Measurements from ENCODE around the gene DNAJC30.

Gene DNAJC30

DNA sequence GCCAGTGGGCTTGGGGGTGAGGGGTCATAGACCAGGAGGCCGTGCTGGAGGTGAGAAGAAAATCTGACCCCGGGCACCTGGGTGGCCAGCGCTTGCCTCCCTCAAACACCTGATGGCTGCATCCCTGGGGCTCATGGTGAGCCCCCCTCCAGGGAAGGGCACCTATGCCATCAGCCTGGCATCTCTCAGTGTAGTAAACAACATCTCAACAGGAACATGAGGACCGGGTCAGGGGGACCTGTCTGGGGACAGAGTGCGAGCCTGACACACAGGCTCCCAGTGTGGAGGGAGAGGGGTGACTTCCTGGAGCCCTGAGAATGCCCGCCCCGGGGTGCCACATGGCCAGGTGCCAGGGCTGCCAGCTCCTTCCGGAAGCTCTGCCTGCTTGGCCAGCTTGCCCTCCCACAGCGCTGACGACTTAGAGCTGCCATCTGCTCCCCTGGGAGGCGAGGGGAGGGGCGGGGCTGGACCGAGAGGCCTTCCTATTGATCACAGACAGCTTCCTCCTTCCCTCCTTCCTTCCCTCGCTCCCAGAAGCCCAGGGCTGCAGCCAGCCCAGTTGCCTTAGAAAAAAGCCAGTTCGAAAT, 23.9 kb upstream of the DNAJC30 start:
- DNase-seq: no peak

DNA sequence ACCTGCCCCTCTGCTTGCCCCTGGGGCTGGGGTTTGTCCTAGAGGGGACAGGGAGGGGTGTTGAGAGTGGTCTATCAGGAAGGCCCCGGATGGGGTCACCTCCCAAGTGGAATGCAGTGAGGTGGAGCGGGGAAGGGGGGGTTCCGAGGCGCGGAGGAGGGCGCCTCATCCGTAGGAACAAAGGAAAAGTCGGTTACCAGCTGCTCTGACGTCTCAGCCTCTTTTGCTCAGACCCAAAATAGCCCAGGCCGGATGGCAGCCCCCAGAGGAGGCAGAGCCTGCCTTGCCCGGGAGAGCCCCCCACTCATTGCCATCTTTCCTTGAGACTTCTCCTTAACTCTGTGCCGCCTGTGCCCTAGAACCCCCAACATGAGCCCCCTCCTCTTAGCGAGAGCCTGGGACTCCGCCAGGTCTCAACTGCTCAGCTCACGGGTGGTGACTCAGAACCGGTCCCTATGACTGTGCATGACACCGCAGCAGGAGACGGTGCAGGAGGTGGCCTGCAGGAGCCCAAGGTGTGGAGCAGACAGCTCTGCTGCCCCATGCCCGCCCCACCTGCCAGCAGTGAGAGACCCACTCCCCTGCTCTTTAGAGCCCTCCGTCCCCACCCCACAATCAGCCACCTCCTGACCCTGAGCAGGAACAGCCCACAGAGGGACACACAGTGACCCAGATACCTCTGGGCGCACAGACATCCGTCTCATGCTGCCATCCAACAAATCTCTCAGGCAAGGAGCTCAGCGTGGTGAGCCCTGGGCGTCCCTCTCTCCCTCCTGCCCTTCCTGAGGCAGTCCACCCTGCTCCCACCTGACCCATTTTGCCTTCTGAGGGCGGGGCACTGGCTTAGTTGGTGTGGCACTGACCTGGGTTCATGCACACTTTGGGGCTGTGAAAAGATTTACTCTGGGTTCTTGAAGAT, 23.1 kb upstream of the DNAJC30 start:
- DNase-seq: peak; percentile 54

DNA sequence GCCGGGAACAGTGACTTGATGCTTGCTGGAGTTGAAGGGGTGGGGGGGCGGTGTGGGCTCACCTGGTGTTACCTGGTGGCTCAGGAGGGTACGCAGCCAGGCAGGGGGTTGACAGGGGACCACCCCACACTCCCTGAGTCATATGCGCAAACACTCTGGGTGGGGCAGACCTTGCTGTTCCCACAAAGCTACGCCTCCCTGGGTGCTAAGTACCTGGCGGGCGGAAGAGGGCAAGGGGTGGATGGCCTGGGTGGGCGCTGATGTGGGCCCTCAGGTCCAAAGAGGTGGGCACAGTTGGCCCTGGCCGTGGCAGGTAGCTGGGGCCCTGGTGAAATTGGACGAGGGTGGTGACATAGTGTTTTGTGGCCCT, 22.3 kb upstream of the DNAJC30 start:
- DNase-seq: no peak

DNA sequence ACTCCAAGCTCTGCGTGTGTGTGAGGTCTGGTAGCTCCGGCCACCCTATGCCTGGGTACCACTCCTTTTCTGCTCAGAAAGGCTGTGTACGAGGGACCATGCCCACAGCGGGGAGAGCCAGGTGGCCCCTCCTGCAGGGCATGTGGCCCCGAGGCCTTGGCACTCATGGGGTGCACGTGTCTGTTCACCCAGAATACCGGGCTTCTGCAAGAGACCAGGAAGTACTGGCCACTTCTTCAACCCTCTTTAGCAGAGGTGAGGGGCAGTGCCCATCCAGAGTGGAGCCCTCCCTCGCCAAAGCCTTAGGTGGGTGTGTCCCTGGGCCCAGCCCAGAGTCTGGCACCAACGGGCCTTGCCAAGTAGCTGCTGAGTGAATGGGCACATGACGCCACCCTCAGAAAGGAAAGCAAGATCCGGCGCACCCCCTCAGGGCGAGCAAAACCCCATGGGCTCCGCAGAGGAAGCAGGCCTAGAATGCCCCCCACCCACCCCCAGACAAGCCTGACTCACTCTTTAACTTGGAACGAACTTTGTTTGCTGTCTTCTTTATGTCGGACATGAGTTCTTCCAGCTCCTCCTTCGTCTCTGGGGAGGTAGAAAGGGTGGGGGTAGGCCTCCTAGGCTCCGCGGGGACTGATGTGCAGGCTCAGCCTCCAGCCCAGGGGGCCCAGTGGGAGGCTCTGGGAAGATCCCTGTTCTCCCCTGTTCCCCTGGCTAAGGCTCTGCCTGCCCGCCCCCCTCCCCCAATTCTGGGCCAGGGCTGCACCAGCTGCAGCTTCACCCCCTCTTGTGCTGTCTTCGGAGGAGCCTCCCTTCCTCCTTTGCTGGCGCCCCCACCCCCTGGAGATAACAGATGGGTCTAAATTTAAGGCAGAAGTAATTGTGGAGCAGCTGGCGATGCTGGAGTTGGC, 21.6 kb upstream of the DNAJC30 start:
- DNase-seq: no peak

DNA sequence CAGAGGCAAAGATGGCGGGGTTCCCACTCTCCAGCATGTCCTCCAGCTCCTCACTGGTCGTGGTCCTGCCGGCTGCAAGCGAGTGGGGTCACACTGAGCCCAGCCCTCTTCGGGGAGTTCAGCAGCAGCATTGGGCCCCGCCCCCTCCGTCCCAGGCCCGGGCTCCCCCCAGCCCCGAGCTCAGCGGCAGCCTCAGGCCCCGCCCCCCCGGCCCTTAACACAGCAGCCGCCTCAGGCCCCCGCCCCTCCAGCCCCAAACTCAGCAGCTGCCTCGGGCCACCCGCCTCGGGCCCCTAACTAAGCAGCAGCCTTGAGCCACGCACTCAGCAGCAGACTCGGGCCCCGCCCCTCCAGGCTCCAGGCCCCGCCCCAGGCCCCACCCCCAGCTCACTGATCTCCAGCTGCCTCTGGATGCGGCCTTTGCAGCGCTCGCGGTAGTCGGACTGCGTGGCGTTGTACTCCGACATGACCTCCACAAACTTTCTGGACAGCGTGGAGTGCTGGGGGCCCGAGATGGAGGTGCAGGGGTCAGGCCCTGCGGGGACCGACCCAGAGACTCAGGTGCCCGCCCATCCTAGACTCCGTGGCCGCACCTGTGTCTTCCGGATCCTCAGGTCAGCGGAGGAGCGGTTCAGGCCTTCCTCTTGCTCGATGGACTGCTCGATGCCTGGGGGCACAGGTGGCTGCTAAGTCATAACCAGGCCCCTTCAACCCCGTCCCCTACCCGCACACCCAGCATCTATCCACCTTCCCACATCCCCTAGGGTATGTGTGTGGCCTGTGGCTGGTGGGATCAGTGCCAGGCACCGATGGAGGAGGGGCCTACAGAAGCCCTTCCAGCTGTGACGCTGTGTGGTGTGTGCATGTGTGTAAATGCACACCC, 20.7 kb upstream of the DNAJC30 start:
- DNase-seq: peak; percentile 48

DNA sequence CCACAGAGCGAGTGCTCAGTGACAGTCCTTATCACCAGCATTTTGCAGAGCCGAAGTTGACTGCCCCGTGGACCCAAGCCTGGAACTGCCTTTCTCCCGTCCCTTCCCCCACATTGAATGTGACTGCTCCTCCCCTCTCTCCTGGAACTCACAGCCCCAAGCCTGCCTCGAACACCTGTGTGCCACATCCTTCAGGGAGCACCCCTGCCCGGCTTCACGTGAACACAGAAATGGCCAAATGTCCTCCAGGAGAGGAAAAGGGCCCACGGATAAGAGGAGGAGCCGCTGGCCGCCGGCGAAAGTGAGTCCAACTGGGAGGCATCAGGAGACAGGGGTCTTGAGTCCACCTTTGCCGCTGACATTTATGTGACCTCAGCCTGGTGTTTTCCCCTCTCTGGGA, 20.0 kb upstream of the DNAJC30 start:
- DNase-seq: no peak

DNA sequence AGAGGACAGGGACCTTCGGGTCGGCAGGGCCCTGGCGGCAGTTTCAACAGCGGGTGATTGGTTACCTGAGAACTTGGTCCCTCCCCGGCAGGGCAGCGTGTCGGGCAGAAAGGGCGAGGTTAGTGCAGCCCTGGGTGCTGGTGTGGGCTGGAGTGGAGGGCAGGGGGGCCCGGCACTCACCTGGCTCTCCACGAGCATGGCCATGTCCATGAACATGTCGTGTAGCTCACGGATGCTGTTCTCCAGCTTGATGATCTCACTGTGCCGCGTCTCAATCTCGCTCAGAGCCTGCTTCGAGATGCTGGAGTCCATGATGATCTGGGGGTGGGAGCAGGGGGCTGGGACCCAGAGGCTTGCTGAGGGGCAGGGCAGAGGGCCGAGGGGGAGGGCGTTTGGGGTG, 19.4 kb upstream of the DNAJC30 start:
- no peak for DNase-seq

DNA sequence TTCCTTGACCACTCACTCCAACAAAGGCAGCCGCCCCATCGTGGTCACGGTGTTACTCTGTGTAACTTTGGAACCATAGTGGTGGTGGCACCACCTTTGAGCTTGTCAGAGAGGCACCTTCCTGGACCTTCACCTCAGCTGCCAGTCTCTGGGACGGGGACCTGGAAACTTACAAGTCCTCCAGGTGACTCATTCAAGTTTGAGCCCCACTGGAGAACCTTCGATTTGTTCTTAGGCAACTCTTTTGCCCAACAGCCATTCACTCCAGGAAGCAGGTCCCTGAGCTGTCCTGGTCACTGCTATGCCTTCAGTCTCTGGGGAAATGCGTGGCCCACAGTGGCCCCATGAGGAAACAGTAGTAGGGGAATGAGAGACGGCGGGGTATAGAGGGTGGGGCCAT, 19.0 kb upstream of the DNAJC30 start:
- no peak for DNase-seq

DNA sequence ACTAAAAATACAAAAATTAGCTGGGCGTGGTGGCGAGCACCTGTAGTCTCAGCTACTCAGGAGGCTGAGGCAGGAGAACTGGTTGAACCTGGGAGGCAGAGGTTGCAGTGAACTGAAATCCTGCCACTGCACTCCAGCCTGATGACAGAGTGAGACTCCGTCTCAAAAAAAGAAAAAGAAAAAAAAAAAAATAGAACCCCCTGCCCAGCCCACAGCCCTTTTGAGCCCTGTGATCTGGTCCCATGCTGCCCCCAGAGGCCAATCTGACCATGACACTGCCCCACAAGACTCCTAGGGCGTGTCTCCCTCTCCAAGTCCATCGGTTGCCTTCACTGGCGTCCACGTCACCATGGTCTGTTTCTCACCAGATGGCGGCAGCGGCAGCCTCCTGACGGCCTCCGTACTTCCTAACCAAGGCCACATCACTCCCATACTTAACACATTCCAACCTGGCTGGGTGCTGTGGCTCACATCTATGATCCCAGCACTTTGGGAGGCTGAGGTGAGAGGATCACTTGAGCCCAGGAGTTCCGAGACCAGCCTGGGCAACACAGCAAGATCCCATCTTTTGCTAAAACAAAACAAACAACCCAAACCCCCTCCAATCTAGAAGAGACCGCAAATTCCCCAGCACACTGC, 18.2 kb upstream of the DNAJC30 start:
- peak; percentile 44 for DNase-seq

DNA sequence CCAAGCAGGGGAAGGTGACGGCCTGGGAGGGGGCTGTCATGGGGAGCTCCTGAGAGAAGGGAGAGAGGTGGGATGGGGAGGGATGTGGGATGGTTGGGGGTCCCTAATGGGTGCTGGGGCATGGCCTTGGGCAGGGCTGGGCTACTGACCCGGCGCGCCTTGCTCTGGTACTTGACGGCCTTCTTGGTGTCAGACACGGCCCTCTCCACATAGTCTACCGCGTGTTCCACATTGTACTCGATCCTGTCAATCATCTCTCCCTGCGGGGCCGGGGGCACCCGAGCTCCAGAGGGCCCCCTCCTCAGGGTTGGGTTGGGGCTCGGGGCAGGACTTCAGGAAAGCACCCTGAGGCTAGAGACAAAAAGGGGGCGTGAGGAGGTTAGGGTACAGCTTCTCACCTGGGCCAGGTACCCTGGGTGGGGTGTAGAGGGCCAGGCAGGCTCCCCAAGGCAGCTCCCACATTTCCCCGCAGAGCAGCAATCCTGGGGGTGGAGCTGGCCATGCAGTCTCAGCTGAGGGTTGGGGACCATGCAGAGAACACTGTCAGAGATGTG, 17.4 kb upstream of the DNAJC30 start:
- DNase-seq: no peak

DNA sequence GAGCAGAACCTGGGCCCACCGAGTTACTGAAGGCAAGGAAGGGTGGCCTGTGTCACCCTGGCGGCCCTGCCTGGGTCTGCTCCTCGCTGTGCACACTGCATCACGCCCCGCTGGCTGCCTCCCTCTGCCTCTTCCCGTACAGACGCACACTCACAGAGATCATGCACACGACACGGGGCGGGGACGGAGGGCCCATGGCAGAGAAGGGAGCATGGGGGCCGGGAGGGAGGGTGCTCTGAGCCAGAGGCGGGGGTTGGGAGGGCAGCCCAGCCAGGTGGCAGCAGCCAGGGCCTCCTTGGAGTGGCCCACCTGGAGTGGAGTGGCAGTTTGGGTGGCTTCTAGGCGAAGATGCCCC, 16.8 kb upstream of the DNAJC30 start:
- DNase-seq: no peak

DNA sequence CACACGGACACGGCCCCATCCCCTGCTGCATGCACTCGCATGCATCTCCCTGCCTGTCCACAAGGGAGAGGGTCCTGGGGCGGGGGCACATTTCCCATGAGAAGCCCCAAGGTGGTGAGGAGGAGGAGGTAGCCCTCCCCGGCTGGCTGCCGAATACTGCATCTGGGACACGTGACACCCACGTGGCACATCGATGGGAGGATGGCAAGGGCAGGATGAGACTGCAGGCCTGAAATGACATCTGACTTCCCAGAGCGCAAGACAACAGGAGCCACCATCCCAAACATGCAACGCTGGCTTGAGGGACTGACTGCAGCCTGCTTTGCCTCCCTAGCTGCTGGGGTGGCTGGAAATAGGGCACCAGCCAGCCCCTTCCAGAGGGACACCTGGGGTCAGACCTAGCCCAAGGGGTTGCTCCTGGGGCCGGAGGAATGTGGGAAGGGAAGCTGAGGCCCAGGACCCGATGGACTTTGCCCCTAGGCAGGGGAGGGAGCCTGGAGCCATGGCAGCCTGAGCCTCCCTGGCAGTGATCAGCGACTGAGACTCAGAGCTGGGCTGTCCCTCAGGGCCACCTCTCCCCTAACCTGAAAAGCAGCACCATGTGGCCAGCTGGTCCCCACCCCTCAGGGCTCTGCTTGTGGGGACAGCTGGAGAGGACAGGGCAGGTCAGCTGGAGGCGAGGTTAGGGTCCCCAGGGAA, 16.3 kb upstream of the DNAJC30 start:
- DNase-seq: no peak

DNA sequence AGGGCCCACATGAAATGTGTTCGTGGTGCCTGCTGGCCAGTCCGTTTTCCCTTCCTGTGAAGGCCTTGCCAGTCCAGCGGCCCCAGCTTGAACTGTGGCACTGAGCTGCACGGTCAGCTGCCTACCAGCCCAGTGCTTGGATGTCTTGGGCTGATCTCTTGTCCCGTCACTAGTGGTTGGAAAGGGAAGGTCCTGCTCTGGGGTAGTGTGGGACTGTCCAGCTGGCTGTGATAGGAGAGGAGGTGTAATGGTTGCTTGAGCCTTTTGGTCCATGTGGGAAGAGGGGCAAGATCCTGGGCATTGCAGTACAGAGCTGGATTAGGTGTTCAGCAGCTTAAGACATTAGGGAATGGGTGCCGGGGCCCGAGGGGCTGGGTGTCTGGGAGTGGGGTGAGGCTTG, 15.2 kb upstream of the DNAJC30 start:
- DNase-seq: no peak

DNA sequence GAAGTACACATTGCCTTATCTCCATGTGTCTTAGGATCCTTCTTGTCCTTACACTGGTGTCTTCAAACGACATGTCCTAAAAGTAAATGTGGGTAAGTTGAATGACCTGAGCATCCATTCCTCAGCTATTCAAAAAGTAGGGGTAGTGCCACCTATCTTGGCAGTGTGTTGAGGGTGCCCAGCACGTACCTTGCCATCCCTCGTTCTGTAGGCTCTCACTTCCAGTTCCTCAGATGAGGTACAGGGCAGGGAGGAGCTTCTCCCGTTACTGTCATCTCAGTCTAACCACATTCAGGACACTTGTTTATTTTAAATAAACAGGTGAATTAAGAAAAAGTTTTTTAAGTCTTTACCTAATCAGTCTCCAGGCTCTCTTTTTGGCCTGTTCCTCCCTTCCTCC, 13.1 kb upstream of the DNAJC30 start:
- DNase-seq: no peak

DNA sequence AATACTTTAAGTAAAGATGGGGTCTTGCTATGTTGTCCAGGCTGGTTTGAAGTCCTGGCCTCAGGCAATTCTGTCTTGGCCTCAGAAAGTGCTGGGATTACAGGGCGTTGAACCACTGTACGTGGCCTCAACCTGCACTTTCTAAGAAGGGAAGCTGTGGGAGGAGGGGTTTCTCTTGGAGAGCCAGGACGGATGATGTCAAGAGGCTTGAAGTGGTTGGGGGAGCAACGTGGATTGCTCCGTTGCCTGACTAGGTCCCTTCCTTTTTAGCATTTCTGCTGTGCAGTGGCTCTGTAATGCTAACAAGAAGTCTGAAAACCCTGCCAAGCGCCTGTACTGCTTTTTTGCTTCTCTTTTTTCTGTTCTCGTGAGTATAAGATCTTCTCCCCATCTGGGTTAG, 7.4 kb upstream of the DNAJC30 start:
- DNase-seq: no peak

DNA sequence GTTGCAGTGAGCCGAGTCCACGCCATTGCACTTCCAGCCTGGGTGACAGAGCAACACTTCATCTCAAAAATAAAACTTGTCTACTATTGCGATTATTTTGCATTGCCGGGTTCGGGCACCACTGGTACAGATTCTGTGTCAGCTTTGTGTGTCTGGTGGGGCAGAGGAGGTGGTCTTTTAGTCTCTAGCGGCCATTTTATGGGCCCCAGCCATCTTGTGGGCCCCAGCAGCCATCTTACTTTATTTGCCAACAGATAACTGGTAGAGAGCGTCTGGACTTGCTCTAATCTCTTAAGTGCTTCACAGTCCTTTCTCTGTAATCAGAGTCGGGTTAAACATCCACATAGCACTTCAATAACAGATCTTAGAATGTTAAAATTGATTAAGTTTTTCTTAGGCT, 5.0 kb upstream of the DNAJC30 start:
- no peak for DNase-seq

DNA sequence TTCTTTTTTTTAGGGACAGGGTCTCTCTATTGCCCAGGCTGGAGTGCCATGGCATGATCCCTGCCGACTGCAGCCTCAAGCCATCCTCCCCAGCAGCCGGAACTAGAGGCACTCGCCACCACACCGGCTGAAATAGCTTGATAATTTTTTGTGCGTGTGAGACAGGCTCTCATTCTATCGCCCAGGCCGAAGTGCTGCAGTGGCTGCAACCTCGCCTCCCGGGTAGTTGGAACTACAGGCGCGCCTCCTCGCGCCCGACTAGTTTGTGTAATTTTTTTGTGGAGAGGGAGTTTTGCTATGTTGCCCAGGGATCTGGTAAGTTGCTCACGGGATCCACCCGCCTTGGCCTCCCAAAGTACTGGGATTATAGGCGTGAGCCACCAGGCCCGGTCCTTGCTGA, 2.1 kb upstream of the DNAJC30 start:
- DNase-seq: no peak

DNA sequence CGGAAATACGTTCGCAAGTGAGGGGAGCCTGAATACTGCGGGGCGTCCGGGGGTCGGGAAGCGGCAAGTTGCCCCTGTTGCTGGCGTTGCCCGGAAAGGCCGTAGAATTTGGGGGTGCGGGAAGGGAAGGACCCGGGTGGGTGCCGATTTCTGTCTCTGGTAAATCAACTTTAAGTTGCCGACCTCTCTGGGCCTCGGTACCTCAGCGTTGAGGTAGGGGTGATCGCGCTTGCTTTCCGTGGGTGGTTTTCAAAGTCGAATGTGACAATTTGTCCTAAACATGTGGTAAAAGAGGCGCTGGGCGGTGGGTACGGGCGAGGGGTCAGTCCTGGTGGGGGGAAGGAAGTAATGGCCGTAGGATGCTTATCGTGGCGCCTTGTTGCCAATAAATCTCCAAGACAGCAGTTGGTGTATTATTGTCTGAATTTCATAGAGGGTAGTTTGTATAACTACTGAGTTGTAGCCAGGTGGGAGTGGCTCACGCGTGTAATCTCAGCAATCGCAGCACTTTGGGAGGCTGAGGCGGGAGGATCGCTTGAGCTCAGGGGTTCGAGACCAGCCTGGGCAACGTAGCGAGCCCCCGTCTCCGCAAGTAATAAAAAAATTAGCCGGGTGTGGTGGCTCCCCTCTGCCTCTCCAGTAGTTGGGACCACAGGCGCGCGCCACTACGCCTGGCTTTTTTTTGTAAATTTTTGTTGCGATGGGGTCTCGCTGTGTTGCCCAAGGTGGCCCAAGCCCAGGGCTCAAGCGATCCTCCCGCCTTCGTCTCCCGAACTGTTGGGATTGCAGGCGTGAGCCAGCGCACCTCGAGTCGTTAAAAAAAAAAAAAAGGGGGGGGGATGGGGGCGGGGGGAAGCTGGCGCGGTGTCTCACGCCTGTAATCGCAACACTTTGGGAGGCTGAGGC, 788 bp upstream of the DNAJC30 start:
- peak; percentile 32 for DNase-seq

DNA sequence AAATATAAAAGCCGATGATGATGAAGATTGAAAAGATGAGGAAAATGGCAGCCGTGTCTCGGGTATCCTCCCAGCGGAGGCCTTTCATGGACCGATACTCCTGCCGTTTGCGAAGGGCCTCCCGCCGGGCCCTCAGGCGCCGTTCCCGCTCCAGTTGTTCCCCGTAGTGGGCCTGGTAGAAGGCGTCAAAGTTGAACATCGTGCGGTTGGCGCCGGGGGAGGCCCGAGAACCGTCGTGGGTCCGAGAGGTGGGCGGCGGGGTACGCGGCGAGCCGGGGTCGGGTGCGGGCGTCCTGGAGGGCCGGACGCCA, 553 bp downstream of the DNAJC30 start:
- DNase-seq: no peak

DNA sequence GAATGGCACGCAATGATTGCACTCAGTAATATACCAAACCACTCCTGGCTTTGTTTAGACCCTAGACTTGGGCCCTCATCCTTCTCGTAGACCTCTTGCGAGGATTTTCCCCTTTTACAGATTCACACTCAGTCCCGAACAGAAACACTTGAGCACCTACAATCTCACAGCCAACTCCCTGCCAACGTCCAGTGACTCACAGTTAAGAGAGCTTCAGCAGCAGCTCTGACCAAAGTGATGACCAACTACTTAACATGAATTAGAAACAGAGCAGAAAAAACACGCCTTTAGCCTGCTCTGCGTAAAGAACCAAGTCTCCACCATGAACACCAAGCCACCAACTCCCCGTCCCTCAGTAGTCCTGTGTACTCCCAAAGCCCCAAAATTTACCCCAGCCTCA, 2.2 kb downstream of the DNAJC30 start:
- no peak for DNase-seq

Measured in activated naive CD4-positive, alpha-beta T cell treated with anti-CD3 and anti-CD28 coated beads, Interleukin-2, amount 50 U/mL, for 16 hours (primary cell).